GM21717 (cell line): ENCODE results near the gene RABGAP1L.
"Not testable (repeated sequence)": the region's sequence is repeated elsewhere in the genome, so short reads cannot be mapped to it uniquely, and the experiment has no call there.

Experiments used
- ATAC-seq: cut with Tn5 transposase; IDR thresholded peaks from one replicate; pipeline ENCODE4 v1.9.1; 2021; ENCODE audit warnings: mild to moderate bottlenecking, moderate library complexity; ENCODE audit not compliant: unreplicated experiment

Gene RABGAP1L

DNA sequence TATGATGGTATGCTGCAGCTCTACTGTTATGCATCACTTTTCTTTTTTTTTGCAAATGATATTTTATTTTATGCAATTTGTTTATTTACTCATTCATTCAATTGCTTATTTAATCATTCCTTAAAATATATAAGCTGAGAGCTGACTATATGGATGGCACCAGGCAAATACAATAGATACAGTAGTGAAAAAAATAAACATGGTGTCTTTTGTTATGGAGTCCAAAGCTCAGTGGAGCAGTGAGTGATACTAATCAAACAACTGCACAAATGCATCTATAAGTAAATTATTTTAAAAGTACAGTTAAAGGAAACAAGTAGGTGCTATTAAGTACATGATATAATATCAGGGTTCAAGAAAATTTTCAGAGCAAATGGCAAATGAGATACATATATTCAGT, 534.2 kb downstream of the RABGAP1L start:
- ATAC-seq = not testable (repeated sequence)

DNA sequence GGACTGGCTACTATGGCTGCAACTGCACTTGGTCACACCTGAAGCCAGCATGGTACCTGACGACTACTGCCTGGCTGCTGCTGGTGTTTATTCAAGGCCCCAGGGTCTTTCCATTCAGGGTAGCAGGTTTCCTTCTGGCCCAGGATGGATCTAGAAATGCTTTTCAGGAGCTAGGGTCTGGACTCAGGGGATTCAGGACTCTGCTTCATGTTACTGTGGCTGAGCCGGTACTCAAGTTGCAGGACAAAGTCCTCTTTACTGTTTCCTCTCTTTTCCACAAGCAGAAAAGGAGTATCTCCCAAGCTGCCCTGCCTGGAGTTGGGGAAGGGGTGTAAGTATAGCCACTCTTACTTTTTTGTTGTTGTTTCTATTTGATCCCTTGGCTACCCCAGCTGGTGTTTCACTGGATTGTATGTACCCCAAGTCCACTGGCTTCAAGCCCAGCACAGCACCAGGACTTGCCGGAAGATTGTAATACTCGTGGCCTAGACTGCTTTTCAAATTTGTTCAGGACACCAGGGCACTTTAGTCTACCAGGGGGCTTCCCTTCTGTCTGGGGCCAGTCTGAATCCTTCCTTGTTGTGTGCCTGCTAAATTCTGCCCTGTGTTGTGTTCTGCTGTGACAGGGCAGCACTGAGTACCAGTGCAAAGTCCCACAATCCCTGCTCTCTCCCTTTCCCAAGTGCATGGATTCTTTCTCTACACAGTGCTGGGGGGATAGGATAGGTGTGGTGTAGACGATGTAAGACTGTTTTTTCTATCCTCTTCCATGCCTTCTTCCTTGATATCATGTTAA, 536.9 kb downstream of the RABGAP1L start:
- no peak for ATAC-seq

DNA sequence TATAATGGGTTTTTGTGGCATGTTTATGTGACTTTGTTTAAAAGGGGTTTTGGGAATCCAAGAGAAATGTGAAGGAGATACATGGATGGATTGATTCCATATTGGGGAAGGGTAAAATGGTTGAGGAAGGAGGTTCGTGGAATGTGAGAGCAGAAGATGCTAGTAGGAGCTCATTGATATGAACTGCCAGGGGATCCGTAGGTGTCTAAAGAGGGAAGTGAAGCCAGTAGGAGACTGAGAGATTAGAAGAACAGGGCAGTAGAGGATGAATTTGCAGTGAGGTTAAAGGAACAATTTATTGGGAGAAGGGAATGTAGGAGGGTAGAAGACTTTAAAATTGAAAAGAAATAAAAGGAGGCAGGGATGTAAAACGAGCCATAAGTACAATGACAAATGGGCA, 541.0 kb downstream of the RABGAP1L start:
- ATAC-seq = no peak

DNA sequence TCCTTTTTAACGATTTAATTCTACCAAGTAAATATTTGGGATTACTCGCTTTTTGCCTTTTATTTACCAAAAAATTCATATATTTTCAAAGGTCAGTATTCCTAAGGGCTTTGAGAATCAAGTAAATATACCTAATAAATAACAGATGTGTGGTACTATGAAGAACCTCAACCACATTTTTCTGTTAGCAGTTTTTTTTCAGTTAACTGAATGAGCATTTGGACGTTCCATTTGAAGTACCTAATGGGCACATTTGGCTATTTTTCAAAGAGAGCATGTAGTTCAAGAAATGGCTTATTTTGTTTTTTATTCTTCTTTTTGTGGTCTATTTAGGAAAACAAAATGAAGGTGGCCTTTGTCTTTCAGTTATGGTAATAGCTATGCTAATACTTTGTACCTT, 541.5 kb downstream of the RABGAP1L start:
- no peak for ATAC-seq

DNA sequence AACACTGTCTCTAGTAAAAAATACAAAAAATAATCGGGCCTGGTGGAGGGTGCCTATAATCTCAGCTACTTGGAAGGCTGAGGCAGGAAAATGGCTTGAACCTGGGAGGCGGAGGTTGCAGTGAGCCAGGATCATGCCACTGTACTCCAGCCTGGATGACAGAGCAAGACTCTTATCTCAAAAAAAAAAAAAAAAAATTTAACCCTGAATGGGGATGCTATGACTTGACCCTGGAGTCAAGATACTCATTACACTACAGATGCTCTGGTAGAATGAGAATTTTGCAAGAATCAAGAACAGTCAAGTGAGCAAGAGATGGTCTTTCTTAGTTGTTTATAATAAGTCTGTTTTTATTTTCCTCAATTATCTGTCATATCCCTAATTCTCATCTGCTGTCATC, 542.2 kb downstream of the RABGAP1L start:
- no peak for ATAC-seq

DNA sequence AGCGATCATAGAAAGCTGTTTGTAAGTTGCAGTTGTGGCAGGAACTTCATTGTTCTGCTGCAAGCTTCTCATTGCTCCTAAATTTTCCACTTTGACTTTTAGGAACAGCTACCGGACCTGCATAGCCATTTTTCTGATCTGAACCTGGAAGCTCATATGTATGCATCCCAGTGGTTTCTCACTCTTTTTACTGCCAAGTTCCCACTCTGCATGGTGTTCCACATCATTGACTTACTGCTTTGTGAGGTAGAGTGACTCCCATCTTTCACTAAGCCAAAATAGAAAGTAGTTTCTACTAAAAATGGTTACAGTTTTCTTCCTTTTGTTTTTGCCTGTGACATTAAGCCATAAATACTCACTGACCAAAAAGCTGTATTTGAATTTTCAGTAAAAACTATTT, 542.7 kb downstream of the RABGAP1L start:
- ATAC-seq = no peak

DNA sequence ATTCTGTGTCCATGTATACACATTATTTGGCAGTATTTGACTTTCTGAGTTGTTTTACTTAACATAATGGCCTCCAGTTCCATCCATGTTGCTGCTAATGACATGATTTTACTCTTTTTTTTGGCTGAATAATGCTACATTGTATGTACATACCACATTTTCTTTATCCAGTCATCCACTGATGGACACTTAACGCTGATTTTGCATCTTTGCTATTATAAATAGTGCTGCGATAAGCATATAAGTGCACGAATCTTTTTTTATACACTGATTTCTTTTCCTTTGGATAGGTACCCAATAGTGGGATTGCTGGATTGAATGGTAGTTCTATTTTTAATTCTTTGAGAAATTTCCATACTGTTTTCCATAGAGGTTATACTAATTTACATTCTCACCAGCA, 544.0 kb downstream of the RABGAP1L start:
- ATAC-seq = no peak

DNA sequence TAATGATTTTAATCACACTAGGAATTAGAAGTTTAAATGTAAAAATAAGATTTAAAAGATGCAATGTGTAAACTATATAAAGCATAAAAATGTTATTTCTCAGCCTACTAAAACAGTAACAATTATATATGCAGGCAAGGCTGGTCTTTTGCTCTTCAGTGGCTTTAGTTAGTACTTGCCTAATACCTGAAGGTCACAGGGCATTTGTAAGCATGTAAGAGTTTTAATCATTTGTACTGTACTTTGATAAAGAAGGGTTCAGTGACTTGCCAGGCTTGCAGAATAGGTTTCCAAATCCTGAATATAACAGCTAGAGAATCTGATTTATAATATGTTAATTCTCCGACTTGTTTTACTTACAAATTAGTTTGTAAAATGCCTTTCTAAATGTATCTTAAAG, 545.0 kb downstream of the RABGAP1L start:
- ATAC-seq = no peak

DNA sequence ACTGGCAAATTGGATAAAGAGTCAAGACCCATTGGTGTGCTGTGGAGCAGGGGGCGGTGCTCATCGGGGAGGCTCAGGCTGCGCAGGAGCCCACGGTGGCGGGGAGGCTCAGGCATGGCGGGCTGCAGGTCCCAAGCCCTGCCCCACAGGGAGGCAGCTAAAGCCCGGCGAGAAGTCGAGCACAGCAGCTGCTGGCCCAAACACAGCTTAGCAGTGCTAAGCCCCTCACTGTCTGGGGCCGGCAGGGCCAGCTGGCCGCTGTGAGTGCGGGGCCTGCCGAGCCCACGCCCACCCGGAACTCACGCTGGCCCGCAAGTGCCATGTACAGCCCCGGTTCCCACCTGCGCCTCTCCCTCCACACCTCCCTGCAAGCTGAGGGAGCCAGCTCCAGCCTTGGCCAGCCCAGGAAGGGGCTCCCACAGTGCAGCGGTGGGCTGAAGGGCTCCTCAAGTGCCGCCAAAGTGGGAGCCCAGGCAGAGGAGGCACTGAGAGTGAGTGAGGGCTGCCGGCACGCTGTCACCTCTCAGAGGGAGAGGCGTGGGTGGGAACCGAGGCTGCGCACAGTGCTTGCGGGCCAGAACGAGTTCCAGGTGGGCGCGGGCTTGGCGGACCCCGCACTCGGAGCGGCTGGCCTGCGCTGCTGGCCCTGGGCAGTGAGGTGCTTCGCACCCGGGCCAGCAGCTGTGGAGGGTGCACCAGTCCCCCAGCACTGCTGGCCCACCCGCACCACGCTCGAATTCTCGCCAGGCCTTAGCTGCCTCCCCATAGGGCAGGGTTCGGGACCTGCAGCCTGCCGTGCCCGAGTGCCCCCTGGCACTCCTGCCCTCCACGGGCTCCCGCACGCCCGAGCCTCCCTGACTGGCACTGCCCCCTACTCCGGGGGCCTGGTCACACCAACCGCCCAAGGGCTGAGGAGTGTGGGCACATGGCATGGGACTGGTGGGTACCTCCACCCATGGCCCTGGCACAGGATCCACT, 551.8 kb downstream of the RABGAP1L start:
- ATAC-seq = no peak

DNA sequence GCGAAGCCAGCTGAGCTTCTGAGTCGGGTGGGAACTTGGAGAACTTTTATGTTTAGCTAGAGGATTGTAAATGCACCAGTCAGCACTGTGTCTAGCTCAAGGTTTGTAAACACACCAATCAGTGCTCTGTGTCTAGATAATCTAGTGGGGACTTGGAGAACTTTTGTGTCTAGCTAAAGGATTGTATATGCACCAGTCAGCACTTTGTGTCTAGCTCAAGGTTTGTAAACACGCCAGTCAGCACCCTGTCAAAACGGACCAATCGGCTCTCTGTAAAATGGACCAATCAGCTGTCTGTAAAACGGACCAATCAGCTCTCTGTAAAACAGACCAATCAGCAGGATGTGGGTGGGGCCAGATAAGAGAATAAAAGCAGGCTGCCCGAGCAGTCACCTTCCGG, 552.5 kb downstream of the RABGAP1L start:
- not testable (repeated sequence) for ATAC-seq

DNA sequence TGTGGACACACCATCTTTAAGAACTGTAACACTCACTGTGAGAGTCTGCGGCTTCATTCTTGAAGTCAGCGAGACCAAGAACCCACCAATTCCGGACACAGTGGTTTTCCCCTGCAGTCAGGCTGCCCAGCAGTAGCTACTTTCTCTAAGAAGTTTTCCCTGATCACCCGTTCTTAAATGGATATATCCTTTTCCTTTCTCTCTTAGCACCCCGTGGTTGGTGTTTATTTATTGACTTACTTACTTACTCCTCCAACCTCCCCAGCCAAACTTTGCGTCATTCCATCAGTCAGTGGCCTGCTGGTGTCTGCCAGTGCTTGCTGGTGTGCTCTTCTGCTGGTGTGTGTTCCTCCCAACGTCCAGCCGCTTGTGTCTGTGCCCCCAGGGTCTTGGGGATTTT, 553.2 kb downstream of the RABGAP1L start:
- no peak for ATAC-seq

DNA sequence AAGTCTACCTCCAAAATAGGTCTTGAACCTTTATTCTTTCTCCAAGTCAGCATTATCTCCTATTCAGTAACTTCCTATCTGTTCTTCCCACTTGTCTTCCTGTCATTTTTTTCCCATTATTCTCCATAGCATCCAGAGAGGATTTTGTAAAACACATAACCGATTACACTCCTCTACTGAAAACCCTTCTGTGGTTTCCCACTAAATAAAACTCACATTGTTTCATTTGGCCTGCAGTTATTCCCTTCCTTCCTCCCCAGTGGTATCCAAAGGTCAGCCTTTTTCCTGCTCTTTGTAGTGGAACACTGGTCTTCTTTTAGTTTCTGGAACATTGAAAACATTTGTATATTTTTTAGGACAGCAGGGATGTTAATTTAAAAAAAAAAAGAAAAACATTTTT, 554.5 kb downstream of the RABGAP1L start:
- ATAC-seq = no peak

DNA sequence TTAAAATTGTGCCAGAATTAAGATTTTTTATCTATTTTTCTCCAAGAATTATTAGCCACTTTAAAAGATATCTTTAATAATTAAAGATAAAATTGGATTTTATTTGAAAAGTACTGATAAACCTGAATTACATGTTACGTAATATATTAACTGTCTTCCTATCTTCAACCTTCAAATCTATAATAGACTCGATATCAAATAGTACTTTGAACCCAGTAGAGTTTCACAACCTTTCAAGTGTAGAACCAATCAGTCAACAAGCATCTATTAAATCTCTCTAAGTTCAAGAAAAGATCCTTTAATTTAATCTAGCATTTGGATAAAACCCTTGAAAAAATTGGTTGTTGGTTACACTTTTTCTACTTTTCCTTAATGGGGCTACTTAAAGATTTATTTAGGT, 559.9 kb downstream of the RABGAP1L start:
- ATAC-seq = no peak

DNA sequence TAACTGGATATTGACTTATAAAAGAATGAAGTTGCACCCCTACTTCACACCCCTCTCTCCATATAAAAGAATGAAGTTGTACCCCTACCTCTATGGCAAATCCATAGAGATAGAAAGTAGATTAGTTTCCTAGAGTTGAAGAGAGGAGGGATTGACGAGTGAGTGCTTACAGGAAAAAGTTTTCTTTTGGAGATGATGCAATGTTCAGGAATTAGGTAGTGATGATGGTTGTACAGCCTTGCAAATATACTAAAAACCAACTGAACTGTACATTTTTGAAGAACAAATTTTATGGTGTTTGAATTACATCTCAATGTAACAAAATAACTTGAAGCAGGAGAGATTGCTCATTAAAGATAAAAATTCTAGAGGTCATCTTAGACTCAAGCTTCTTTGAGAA, 561.3 kb downstream of the RABGAP1L start:
- no peak for ATAC-seq

DNA sequence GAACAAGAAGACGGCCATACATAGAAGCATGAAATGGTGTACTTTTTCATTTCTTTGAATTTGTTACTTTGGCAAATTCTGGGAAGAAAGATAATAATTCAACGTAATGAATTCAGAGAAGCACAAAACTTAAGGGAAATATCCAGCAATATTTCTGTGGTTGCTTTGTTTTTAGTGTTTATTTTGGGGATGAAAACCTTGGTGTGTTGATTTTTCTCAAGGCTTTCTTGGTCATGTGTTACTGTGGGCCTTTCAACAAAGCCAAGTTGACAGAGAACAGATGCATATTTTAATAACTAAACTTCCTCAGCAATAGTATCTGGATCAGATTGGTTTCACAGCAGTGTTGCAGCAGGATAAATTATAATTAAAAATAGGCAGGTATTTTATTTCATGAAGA, 561.9 kb downstream of the RABGAP1L start:
- ATAC-seq = no peak

DNA sequence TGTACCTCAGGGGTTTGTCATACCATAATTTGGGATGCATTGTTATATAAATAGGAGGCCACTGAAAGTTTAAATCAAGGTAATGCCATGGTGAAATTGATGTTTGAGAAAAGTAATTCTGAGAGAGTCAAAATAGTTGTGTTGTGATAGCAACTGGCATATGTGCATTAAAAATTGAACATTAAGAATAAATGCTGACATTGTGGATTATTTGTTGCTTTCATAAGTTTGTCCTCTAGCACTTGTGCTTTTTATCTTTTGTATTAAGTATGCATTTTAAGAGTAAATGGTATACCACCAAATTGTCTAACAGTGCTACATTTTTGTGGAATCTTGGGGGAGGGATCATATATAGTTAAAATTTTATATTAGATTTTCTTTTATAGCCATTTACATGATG, 564.5 kb downstream of the RABGAP1L start:
- no peak for ATAC-seq

DNA sequence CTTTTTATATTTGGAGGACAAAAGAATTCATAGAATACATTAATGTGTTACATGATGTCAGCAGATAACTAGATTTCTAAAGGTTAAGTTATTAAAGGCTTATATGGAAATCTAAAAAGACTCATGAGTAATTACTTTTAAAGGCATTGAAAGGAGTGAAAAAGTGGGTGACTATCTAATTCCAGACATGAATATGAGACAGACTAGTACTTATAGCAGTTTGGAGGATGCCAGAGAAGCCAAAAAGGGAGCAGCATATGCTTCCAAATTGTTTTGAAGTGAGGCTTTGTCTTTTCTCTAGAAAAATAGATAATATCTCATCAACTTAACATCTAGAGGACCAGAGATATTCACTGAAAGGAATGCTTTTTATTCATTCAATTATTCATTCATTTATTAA, 564.9 kb downstream of the RABGAP1L start:
- ATAC-seq = no peak

DNA sequence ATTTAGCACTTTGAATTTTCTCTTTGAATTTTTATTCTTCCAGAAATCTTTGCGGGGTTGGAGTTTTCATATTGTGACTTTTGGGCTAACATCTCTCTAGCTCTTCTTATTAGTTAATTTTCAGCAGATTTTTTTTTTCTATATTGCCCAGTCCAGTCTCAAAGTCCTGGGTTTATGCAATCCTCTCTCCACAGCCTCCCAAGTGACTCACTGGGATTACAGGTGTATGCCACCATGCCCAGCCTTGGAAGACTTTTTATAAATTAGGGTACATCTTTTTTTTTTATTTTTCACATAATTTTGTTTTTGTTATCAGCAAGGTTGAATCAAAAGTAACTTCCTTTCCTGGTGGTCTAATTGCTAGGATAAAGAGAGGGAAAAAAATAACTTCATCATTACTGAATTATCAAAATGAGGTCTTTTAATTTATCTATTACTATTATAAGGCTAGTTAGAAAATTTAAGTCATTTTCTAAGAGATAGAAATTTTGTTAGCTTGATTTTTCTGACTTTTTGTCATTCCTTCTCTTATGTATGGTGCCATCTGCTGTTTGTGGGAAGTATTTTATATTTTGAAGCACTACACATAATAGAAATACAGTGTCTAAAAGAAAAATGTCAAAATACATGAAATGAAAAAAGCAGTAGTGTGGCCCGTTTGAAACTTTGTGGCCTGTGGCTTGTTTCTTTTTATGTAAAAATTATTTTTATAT, 567.0 kb downstream of the RABGAP1L start:
- ATAC-seq = no peak

DNA sequence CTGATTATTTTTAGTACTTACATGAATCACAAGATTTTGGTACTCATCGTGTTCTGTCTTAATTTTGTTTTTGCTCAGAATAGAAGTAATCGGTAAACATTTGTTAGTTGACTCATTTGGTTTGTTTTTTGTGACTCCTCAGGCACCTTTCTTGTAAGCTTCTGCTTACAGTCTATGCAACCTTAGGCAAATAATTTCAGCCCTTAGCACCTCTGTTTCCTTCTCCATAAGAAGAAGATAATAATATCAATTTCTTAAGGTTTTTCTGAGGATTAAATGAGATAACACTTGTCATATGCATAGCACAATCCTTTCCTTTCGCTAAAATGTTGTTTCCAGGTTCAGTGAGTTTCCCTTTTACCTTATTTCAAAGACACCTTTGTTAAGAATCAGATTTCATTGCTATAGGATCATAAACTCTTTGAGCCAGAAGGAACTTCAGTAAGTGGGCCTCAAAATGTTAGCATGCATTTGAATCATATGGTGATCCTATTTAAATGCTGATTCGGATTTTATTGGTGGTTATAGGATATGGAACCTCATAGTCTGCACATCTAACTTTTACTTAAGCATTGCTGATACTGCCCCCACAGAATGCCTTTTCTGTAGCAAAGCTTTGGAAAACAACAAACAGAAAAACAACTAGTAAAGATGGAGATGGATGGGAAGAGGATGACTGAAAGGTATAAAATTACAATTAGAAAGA, 567.7 kb downstream of the RABGAP1L start:
- no peak for ATAC-seq

DNA sequence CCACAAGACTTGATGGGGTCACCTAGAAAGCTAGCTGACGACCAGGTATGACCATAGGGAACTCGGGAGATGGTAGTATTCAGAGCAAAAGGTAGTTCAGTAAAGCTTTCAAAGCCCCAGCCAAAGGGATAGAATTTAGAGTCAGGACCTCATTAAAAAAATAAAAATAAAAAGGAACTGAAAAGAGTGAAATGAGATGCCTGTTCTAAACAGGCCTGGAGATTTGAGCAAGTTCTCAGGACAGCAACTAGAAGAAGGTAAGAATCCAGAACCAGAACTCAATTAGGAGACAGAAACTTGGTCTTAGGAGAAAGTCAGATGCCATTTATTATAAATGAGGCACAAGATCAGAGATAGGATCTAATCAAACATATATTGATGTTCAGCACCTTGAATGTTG, 575.0 kb downstream of the RABGAP1L start:
- ATAC-seq = no peak

DNA sequence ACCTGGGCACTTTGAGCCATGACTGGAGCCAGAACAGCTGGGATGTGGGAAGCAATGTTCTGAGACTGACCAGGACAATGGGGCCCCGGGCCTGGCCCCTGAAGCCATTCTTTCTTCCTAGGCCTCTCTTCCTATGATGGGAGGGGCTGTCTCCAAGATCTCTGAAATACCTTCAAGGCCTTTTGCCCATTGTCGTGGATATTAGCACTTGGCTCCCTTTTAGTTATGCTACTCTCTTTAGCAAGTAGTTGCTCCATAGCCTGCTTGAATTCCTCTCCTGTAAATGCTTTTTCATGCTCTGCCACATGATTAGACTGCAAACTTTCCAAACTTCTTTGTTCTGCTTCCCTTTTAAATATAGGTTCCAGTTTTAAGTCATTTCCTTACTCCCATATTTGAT, 577.5 kb downstream of the RABGAP1L start:
- no peak for ATAC-seq
